HG03571 (cell line): Measurements from ENCODE around the gene GRXCR2.
"Not testable (repeated sequence)": the region's sequence is repeated elsewhere in the genome, so short reads cannot be mapped to it uniquely, and the experiment has no call there.

Source experiments
- ATAC-seq: cut with Tn5 transposase; IDR thresholded peaks from one replicate; pipeline ENCODE4 v1.9.1; 2021; ENCODE audit not compliant: unreplicated experiment

The GRXCR2 gene

DNA sequence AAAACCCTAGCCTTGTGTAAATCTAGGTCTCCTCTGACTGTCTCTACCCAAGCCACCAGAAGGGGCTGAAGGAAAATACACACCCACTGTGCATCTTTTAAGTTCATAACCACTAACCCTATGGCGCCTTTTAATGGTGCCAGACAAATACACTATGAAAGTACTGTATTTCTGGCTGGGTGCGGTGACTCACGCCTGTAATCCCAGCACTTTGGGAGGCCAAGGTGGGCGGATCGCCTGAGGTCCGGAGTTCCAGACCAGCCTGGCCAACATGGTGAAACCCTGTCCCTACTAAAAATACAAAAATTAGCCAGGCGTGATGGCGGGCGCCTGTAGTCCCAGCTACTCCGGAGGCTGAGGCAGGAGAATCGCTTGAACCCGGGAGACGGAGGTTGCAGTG, 36.6 kb downstream of the GRXCR2 start:
- ATAC-seq: not testable (repeated sequence)

DNA sequence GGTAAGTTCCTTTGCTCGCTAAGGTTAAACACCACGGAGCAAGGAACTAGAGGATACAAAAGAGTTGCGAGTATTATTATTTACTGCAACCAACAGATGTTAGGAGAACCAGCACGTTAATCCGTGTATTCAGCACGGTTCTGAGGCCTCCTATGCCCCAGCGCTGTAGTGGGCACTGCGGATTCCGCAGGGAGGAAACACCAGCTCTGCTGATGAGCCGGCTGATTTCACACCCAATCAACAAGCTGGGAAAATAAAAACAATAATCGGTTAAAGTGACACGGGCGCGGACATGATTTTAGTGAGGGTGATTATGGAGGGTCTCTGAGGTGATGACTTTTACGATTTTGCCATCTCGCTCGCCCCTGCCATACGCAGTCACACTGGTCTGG, 37.0 kb downstream of the GRXCR2 start:
- ATAC-seq: no peak

DNA sequence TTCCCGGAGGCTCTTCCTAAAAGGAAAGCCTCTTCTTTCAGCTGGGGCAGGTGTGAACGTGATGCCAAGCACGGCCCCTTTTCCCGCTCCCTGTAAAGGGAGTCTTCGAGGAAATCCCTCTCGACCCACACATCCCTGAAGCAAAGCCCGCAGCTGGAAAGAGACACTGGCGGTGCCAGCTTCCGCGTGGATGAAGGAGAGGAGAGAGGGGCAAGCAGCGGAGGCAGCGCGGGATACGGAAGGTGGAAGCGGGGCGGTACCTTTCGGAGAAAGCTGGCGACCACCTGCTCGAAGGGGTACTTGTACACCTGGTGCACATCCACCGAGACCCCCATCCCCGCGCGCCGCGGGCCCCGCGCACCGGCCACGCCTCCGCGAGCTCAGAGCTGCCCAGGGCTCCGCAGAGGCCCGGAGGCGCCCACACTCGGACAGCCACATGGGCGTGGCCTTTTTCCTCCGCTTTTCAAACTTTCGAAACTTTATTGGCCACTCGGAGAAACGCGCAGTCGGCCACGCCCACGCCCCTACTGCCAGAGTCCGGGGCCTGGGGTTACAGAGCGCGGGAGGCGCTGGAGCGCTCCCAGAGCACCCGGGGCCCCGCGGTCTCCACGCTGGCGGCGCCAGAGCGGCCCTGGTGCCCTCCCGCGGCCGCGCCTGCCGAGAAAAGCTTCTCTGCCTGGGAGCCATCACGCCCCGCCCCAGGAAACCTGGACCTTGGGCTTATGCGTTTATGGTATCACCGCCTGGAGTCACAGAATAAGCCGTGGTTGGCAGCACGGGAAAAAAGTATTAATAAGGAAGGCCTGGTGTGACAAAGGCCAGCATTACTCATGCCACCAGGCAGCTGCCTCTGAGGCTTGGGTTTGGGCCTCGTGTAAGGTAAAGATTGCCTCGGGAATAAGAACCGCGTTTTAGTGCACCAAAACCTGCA, 37.6 kb downstream of the GRXCR2 start, which contains the start of gene PRELID2:
Gene PRELID2 (minus strand): TSS at position 426 of the 931 bp plus-strand sequence. CDS start 91 bp downstream, at position 335.
- peak; percentile 84 for ATAC-seq

GRCh38 chr5:145834554-145834916, 38.3 kb downstream of the GRXCR2 start:
- ATAC-seq: no peak

DNA sequence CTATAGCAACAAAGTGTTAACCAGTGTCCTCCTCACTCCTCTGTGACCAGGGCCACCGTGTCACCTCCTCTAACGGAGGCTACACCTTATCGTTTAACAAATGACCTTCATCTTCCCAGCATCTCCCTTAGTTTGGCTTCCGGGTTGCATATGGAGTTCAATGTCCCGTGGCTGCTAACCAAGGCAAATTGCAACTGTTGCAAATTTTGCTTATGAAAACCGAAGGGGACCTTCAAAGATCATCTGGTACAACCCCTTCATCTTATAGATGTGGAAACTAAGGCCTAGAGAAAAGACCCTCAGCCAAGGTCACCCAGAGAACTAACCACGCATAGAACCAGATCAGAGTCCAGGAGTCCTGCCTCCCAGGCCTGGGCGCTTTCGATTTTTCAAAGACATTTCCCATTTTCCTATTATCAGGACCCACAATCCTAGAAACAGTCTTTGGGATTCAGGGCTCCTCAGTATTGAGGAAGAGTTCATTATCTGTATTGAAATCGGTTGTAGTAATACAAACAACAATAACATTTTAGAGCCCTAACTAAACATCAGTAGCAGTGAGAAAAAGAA, 39.1 kb downstream of the GRXCR2 start:
- no peak for ATAC-seq

DNA sequence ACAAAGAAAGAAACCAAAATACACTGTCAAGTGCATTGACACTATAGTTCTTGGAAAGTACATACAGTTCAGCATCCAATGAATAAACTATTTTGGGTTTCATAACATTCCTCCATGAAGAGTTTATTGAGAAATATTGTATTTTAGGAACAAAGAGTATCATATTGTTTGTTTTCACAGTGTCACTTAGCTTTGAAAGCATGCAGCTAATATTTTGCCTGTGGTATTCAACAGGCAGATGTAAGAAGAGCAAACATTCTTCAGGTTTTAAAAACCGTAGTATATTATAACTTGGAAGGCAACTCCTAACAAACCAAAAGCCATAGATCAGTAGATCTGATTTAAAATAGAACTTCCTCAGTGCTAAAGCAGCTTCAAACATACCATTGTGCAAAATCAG, 42.2 kb downstream of the GRXCR2 start:
- no peak for ATAC-seq

DNA sequence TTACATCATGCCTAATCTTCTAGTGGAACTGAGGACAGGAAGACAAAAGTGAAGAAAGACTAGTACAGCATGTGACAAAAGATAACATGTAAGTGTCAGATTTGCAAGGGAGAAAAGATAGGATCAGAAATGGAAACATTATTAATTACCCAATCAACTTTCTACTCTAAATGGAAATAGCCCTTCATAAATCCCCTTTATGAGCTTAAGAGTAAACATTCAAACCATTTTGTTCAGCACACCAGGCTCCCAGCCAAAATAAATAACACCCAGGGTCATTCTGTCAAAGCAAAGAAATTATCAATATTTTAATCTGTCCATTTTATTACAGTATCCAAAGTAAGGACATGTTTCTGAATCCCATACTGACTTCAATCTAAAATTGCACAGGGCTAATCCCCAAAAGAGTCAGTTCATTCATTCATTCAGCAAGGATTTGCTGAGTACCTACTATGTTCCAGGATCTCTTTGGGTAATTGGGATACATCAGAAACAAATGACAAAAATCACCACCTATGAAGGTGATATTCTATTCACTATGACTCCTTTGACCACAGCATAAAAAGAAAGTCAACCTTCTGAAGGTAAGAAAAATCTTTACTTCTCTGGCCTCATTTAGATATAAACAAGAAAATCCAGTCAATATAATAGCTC, 43.0 kb downstream of the GRXCR2 start:
- ATAC-seq: no peak

DNA sequence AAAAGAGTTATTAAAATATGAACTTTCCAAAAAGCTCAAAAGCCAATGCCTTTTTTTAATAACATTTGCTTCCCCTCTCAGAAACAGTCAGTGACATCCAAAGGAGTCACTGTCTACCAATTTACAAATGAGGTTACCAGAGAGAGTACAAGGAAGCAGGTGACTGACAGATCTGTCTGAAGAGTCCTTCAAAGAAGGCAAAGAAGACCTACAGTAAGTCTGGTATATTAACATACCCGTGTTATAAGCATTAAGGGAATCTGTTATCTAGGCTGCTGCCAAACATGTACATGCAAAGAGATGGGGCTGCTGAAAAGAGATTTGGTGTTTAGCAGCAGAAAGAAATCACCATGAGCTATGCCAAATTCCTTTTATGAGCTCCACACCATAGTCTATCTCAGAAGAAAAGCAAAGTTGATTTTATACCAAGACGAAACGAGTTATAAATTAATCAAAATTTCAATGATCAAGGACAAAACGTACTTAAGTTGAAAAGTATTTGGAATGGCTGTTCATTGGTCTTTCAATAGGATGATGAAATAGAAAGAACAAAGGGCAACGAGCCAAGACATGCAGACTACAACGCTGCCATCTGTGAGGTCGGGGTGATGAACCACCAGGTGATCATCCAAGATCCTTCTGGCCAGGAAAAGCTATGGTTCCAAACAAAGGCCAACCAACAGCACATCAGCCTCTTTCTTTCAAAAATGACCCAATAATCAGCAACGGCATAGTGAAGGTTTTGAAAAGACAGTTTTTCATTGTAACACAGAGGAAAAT, 45.7 kb downstream of the GRXCR2 start:
- no peak for ATAC-seq

GRCh38 chr5:145825751-145826180, 47.0 kb downstream of the GRXCR2 start:
- ATAC-seq: no peak

DNA sequence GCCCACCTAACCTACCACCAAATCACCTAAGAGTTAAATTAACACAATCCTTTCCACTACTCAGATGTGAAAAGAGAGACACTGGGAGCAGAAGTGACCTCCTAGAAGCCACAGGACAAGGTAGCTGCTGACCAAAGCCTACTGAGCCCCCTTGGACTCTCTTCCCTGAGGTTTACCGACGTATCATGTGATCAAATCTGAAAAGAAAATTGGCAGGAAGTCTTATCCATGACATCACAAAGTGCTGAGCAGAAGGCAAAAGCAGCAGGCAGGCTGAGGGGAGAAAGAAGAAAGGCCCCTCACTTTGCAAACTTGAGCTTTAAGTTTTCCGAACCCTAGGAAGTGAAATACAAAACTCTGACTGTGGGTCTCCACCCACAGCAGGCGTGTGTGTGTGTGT, 48.8 kb downstream of the GRXCR2 start:
- ATAC-seq: no peak

DNA sequence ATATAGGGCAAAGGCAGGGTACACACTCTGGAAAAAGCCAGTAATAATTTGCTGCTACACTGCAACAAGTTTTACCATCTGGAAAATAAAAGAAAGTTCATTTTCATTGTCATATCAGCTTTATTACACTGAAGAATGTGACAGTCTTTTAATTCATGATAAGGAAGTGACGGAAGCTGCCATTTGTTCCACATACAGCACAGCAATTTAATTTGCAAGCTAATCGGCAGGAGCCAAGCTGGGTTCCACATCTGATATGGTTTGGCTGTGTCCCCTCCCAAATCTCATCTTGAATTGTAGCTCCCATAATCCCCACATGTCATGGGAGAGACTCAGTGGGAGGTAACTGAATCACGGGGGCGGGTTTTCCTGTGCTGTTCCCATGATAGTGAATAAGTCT, 54.2 kb downstream of the GRXCR2 start:
- ATAC-seq: no peak

DNA sequence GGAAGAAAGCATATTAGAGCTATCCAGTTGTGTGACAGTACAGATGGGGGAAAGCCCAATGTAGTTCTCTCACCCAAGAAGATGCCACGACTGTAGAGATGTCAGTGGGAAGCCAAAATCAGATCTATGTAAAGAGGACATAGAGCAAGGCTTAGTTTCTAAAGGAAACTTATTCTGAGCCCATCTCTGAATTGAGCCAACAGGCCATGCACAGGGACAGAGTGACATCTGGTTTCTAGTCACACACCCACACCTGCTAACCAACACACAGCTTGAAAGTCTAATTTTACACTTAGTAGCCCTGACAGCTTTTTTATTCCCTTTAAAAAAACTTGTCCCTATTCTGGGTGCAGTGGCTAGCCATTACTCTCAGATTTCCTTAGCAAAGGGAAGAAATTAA, 59.9 kb downstream of the GRXCR2 start:
- ATAC-seq: no peak

- no peak for ATAC-seq
Measured at GRCh38 chr5:145811834-145812625, 60.8 kb downstream of the GRXCR2 start.
